GM18519 (cell line): ENCODE results near the gene GRIA1.
"Not testable (repeated sequence)": the region's sequence is repeated elsewhere in the genome, so short reads cannot be mapped to it uniquely, and the experiment has no call there.

Experiments used
- ATAC-seq: cut with Tn5 transposase; IDR thresholded peaks from one replicate; pipeline ENCODE4 v1.9.1; 2021; ENCODE audit warnings: mild to moderate bottlenecking, moderate library complexity; ENCODE audit not compliant: unreplicated experiment, low FRiP score

The GRIA1 gene

DNA sequence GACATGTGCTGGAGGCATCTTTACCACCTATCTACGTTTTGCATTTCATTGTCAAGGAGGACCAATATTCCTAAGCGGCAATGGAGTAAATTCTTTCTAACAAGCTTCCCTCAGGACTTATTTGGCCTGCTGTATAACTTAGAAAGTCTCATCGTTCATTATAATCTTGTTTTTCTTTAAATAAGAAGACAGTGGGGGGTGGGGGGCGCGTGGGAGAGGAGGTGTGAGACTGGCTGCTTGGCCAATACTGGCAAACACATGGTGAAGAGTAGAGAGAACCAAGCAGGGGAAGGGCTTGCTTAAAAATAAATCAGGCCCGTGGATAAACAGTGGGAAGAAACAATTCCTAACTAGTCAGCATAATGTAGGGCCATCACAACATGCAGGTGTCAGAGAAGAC is 217.2 kb downstream of the GRIA1 start:
- no peak for ATAC-seq

GRCh38 chr5:153711755-153712154 is 221.3 kb downstream of the GRIA1 start:
- no peak for ATAC-seq

DNA sequence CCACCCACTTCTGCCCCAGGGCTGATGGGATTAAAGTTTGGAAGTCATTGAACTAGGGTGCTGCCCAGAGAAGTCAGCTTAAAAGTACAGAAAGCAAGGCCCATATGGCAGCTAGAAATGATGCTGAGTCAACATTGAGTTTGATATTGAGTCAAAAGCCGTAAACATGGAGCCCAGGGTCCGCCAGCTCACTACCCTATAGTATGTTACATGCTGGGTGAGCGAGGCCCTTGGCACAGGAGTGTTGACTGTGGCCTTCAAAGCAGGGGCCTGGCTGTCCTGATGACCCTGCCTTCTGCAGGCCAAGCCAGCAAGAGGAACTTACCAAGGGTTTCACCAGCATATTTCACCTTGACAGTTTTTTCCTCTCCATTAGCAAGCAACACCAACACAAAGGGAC is 222.5 kb downstream of the GRIA1 start:
- no peak for ATAC-seq

GRCh38 chr5:153713943-153714342 is 223.5 kb downstream of the GRIA1 start:
- no peak for ATAC-seq

DNA sequence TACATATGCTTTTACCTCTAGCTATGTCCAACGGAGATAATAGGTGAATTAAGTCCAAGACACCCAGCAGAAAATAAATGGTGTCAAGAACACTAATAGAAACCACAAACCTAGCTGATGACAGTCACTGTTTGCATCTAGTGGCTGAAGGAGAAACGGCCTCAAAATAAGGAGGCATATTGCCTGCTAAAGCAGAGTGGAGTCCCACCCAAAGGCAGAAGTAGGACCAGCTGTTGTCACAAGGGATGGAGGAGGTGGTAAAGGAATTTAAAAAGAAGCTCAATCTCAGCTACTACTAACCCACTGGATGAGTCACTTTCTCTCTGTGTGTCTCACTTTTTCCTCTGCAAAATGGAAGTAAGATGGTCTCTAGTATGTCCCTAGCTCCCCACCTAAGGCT is 224.3 kb downstream of the GRIA1 start:
- no peak for ATAC-seq

- ATAC-seq: no peak
Observed at GRCh38 chr5:153717287-153717686, 226.8 kb downstream of the GRIA1 start.

GRCh38 chr5:153718713-153719112 is 228.2 kb downstream of the GRIA1 start:
- no peak for ATAC-seq

DNA sequence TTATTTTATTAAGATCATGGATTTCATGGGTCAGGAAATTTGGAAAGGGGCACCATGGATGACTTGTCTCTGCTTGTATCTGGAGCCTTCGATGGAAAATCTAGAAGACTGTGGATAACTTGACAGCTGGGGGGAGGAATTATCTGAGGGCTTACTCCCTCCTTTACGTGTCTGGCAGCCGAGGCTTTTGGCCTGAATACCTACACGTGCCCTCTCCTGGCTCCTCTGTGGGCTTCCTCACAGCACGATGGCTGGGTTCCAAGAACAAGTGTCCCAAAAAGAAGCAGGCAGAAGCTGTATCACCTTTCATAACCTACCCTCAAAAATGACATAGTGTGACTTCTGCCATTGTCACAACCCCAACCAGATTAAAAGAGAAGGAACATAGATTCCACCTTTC is 228.9 kb downstream of the GRIA1 start:
- no peak for ATAC-seq

DNA sequence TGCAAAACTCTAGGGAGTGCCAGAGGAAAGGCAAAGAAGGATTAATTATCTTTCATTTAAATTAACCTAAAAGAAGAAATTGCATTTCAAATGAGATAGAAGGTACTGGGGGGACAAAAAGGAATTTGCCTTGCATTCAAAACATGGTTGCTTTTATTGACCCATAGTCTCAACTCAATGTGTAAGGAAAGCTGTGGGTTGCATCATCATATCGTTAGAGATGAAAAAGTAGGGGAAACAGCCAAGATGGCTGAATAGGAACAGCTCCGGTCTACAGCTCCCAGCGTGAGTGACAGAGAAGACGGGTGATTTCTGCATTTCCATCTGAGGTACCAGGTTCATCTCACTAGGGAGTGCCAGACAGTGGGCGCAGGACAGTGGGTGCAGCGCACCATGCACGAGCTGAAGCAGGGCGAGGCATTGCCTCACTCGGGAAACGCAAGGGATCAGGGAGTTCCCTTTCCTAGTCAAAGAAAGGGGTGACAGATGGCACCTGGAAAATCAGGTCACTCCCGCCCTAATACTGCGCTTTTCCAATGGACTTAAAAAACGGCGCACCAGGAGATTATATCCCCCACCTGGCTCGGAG is 232.6 kb downstream of the GRIA1 start:
- ATAC-seq: not testable (repeated sequence)

GRCh38 chr5:153742060-153742459 is 251.6 kb downstream of the GRIA1 start:
- no peak for ATAC-seq

DNA sequence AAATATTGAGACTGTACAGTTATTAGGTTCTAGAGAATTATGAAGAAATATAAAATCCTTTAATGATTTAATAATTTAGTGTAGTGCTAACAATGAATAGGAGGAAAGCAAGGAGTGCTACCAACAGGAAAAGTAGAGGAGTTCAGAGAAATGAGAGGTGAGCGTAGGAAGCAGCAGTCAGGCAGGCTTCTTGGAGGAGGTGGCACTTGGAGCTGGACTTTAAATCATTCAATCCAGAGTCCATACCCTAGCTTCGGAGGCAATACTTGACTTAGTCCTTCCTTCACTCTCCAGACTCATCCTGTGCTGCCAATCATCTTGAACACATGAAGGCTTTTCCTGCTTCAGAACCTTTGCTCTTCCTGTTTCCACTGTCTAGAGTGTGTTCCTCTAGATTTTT is 254.3 kb downstream of the GRIA1 start:
- no peak for ATAC-seq

DNA sequence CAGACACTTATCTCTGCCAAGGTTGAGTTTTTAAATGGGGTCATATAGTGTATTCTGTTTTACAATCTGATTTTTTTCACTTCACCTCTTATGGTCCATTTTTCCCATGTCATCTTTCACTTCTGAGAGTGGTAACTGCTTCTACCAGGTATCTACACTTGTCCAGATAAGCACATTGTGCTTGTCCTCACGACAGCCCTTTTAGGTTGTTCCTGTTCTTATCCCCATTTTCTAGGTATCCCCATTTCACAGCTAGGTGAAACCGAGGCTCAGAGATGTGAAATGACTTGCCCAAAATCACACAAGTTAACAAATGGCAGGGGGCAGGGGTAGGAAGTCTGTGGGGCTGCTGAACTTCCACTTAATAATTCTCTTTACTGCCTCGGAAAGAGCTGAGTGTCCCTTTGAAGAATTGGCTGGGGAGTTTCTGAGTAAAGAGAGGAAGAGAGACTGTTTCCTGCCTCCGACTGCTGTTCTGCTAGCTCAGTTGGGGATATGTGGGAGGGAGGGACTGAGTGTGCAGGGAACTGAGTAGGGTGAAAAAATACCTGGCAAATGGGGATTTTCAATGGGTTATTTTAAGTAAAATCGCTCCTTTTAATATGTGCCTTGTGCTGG is 255.4 kb downstream of the GRIA1 start:
- ATAC-seq: no peak

DNA sequence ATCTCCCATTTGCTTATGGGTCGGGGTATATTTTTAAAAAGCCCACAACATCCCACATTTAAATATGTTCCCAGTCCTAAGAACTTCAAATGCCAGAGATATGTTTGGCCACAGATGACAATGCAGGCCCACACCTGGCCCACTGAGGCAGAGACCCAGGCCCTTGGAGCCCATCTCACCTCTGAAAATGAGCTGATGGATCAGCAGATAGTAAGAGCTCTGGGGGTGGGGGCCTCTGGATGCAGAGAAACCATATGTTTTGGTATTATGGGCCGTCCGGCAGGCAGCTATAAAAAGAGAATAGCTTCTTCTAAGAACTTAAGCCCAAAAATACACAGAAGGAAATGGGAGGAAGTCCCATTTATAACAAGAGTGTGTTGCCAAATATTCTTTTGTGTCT is 256.0 kb downstream of the GRIA1 start:
- no peak for ATAC-seq

DNA sequence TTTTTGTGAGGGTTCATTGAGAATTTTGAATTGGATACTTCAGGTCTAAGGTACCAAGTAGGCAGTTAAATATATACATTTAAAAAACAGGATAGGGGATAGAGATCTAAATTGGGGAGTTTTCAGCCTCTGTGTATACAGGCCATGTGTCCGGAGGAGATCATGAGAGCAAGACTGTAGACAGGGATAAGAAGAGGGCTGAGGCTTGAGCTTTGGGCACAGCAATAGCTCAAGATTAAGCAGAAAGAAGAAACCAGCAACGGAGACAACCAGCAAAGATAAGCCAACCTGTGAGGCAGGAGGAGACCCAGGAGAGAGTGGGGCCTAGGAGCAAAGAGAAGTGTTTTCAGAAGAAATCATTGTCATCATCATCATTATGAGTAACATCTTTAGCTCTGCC is 258.4 kb downstream of the GRIA1 start:
- ATAC-seq: no peak

GRCh38 chr5:153749960-153750359 is 259.5 kb downstream of the GRIA1 start:
- no peak for ATAC-seq

DNA sequence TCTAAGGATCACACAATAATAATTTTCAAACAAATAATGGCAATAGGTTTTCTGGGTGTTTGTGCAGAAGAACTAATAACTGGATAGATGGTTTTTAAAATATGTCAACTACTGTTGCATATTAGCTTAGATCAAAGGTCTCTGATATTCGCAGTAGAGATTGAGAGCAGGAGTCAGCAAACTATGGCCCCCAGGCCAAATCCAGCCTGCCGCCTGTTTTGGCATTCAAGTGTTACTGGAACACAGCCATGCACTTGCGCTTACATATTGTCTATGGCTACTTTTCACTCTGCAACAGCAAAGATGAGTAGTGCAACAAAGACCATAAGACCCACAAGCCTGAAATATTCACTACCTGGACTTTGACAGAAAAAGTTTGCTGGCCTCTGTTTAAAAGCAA is 260.8 kb downstream of the GRIA1 start:
- no peak for ATAC-seq

GRCh38 chr5:153752890-153753289 is 262.4 kb downstream of the GRIA1 start:
- ATAC-seq: no peak

GRCh38 chr5:153753645-153754432 is 263.4 kb downstream of the GRIA1 start:
- ATAC-seq: no peak

GRCh38 chr5:153755913-153756500 is 265.5 kb downstream of the GRIA1 start:
- no peak for ATAC-seq

- ATAC-seq: no peak
Observed at GRCh38 chr5:153756540-153756939, 266.1 kb downstream of the GRIA1 start.

GRCh38 chr5:153765987-153766386 is 275.5 kb downstream of the GRIA1 start:
- ATAC-seq: no peak
